HG02610 (cell line): ENCODE data around the gene MGST2.
"Not testable (repeated sequence)": the region's sequence is repeated elsewhere in the genome, so short reads cannot be mapped to it uniquely, and the experiment has no call there.

Experiments used
- ATAC-seq: cut with Tn5 transposase; IDR thresholded peaks from one replicate; pipeline ENCODE4 v1.9.1; 2021; ENCODE audit warnings: mild to moderate bottlenecking, moderate library complexity; ENCODE audit not compliant: unreplicated experiment

The MGST2 gene

GRCh38 chr4:139698167-139698925, 32.7 kb downstream of the MGST2 start:
- not testable (repeated sequence) for ATAC-seq

GRCh38 chr4:139700568-139700967, 34.9 kb downstream of the MGST2 start:
- no peak for ATAC-seq

- ATAC-seq = no peak
Observed at GRCh38 chr4:139704915-139705485, 39.4 kb downstream of the MGST2 start.

GRCh38 chr4:139709660-139710059, 44.0 kb downstream of the MGST2 start:
- ATAC-seq = no peak

DNA sequence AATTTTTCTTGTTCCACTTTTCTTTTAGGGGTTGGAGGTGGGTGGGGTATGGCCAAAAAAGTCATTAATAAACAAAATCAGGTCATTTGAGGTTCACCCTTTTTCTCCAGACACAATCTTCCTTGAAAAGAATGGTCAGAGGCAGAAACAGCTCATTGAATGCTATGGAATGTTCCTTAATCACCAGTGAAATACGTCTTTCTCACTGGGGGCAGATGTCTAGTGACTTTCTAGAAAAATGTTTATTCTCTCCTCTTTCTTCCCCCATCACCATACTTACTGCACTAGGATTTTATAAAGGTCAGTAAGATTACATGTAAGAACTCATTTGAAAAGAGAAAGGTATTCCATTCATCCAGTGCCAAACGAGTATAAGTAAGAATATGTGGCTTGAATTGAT, 44.5 kb downstream of the MGST2 start:
- no peak for ATAC-seq

DNA sequence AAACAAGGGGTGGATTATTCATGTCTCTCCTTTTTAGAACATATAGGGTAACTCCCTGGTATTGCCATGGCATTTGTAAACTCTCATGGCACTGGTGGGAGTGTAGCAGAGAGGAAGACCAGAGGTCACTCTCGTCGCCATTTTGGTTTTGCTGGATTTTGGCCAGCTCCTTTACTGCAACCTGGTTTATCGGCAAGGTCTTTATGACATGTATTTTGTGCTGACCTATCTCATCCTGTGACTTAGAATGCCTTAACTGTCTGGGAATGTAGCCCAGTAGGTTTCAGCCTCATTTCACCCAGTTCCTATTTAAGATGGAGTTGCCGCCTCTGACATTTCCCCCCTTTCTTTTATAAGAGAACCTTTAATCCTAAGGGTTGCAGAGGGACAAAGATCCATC, 45.8 kb downstream of the MGST2 start:
- no peak for ATAC-seq

- no peak for ATAC-seq
Observed at GRCh38 chr4:139712882-139713281, 47.3 kb downstream of the MGST2 start.

GRCh38 chr4:139715746-139716391, 50.2 kb downstream of the MGST2 start:
- no peak for ATAC-seq

DNA sequence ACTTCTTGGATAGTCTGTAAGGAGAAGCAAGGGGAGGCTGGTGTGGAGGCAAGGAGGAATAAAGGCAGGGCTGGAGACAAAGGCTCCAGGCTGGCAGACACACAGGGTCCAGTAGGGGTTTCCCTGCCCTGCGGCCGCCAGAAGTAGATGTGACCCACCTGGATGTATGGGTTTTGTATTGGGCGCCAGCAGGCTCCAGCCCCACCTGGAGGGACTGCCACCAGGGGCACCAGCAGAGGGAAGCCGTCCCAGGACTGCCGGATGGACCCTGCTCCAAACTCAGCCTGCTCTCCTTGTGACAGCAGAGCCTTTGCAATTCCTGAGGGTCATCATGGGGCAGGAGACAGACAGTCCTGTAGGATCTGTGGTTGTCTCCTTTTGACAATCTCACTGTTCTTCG, 52.7 kb downstream of the MGST2 start:
- ATAC-seq = no peak

GRCh38 chr4:139718833-139719232, 53.2 kb downstream of the MGST2 start:
- no peak for ATAC-seq

DNA sequence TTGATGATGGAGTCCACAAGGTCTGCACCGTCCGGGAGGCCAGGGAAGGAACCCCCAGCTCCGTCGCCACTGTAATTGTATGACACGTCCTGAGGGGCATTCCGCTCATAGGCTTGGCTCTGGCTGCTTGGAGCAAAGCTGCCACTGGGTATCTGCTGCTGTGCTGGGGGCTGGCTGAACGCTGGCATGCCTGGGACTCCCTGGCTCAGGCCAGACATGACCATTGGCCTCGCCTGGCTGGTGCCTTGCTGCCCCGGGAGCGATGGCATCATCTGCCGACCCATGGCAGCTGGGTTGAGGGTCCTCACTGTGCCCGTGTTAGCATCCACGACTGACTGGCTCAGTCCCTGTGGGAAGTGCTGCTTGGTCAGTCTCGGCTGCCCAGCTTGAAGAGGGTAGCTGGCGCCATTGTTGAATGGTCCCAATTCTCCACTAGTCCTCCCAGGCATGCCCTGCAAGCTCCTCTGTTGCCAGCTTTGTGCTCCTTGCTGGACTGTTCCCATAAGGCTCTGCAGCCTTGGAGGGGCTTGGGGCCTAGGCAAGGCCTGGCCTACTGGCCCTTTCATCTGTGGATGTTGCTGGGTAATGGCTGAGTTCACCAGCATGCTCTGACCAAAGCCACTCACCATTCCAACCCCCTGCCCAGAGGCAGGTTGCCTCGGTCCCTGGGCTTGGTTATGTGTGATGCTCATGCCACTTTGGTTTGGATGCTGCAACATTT, 53.9 kb downstream of the MGST2 start:
- ATAC-seq = no peak

- no peak for ATAC-seq
Observed at GRCh38 chr4:139720806-139721205, 55.2 kb downstream of the MGST2 start.

DNA sequence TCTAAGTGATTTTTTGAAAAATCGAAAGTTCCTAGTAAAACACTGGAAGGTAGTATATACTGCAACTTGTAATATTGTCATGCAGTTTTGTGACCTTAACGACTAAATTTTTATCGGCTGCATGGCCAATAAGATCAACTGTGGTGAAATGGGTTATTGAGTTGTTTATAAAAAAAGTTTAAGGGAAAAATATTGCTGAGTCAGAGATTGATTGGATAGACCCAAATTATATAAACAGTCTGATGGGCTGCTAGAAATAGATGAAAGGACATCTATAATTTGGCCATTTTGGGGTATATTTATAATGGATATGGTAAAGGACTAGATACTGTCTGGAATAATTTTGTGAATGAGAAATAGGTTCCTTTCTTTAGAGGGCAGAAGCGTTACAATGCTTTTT, 56.2 kb downstream of the MGST2 start:
- no peak for ATAC-seq

DNA sequence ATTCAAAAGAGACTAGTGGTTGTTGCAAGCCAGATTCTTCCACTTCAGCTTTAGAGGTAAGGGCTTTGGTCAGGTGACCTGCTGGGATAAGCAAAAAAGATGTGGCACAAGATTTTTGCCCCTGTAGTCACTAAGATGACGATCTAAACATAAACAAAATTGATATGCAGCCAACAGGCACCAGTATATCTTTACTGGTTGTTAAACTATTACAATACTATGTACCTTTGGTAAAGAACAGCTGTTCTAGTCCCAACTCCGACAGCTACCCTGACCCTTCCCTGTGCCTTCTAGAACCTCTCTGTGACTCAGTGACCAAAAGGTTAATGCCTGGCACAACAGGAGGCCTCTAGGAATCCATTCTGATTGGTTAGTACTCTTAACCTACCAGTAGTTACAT, 59.6 kb downstream of the MGST2 start:
- ATAC-seq = no peak

GRCh38 chr4:139726615-139727014, 61.0 kb downstream of the MGST2 start:
- no peak for ATAC-seq

GRCh38 chr4:139728146-139728545, 62.5 kb downstream of the MGST2 start:
- ATAC-seq = no peak

GRCh38 chr4:139728840-139729239, 63.2 kb downstream of the MGST2 start:
- no peak for ATAC-seq

- ATAC-seq = no peak
Observed at GRCh38 chr4:139732991-139733570, 67.5 kb downstream of the MGST2 start.

DNA sequence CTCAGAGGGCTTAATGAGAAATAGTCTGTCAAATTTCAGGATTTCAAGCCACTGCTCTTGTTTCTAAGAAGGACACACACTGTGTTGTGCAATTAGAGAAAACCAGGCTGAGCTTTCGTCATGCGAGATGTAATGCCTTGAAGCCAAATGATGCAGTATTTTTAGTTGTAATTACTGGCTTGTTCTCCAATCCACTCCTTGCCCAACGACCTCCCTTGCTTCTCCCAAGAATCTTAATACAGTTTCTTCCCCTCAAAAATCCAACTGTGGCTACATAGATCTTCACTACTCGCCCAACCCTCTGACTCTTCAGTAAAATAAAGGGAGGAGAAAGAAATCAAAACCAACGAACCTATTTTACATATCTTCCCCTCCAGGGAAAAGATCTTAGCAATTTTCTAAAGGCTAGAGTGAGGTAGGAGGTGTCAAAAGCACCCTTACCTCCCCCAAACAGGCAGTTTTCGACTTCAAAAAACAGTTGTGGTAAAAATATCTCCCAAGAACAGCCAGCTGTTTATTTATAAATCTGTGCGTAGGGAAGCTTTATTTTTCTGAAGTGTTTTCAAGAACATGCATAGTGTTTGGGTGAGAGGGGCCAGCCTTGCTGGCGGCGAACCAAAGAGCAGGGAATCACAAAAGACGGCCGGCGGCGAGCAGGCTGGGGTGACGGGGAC, 68.7 kb downstream of the MGST2 start:
- ATAC-seq = no peak

DNA sequence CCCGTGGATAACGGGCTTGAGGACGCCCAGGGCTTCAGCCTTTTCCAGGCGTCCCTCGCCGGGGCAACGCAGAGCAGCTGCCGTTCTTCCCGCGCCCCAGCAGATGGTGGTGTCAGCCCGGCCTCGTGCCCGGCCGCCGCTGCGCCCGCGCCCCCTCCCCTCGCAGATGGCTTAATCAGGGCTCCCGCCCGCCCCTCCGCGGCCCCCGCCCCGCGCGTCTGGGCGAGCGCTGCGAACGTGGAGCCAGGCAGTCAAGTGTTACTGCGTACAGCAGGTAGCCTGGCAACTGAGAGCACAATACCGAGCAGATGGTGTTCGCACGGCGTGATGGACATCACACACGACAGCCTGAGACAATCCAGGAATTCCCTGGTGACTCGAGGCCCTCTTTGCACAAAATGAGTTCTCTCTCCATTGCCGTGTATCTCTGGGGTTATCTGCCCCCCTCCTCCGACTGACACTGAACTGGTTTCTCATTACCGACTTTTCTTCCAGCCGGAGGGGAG, 69.3 kb downstream of the MGST2 start:
- peak; percentile 84 for ATAC-seq
